Inferior parietal cortex (tissue), 1 donor: ENCODE results near the gene DAPP1.
"Not testable (repeated sequence)": the region's sequence is repeated elsewhere in the genome, so short reads cannot be mapped to it uniquely, and the experiment has no call there.

Experiments used
- DNase-seq: peaks from one replicate; pipeline ENCODE4 v3.0.0-alpha.2; 2016; ENCODE audit errors: extremely low spot score

The DAPP1 gene

DNA sequence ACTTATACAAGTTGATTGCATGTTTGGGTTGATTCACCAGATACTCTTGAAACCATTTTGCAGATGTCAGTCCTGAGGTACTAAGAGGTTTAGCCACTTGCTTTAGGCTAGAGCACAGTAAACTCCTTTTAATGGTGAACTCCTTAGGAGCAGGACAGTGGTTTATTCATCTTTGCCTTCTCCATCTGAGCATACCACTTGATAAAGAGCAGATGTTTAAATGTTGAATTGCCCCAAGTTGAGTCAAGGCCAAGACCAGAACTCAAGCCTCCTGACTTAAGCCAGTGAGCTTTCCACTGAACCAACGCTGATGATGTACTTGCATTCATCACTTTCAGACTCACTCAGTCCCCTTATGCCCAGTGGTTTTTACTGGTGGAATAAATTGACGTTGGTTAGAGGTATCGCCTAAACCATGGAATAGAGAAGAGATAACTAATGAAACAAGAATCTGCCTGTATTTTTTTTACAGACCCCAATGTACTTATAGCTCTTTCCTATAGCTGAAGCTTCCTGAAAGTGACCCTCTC, 7.5 kb downstream of the DAPP1 start:
- no peak for DNase-seq

DNA sequence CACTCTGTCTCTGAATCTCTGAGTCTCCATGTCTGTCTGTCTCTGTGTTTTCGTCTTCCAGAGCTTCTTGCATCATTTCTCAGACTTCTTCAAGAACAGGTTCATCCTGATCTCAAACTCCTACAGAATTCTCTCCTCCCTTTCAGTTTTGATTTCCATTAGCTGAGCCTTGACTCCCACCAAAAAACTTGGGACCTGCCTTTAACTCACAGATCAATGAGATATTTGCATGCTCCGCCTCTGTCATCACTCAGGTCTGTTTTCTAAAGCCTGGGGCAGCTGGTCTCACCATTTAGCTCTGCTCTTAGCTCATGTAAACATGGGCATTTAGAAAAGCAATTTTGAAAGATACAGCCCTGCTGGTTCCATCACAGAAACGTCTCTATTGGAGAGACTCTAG, 8.6 kb downstream of the DAPP1 start:
- no peak for DNase-seq

DNA sequence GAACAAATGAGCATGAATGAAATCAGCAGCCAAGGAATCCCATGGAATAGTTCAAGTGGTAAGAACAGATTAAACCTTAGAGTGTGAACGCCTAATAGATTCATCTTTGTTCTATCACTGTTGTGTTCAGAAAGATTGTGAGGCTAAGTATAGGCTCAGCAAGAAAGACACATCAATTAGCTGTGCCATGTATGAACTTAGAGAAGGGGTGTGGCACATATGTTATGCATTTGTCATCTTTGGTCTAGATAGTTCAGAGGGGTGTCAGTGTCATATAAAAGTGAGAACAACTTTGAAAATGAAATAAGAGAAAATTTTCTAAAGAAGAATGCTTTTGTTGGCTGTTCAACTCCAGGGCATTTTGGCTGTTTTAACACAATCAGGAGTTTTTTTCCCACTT, 9.4 kb downstream of the DAPP1 start:
- no peak for DNase-seq

DNA sequence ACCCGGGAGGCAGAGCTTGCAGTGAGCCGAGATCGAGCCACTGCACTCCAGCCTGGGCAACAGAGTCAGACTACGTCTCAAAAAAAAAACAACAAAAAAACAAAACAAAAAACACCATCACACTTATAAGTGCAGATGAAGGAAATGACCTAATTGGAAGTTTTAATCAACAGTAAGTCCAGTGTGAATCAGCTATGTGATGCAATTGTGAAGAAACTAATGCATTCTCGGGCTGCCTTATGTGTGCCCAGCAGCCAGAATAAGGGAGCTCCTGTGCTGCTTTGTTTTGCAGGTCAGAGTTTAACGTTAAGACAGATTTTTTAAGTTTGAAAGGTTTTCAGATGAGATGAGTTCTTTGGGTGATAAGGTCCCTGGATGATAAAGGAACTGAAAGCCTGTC, 10.8 kb downstream of the DAPP1 start:
- DNase-seq, result no peak

DNA sequence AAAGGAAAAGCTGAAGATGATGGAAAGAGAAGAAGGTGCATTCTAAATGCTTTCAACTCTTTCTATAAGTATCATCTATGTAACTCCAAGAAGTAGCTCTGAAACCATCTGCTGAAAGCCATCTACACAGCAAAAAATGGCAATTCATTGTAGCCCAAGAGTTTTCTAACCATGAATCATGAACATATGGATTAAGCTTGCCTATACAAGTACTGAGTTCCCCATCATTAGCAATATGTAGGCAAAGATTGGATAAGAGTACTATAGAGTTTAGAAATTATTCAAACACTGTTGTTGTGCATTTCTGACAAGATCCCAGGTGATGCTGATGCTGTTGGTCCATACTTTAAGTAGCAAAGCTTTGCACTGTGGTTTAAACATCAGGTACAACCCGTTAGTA, 11.2 kb downstream of the DAPP1 start:
- no peak for DNase-seq

DNA sequence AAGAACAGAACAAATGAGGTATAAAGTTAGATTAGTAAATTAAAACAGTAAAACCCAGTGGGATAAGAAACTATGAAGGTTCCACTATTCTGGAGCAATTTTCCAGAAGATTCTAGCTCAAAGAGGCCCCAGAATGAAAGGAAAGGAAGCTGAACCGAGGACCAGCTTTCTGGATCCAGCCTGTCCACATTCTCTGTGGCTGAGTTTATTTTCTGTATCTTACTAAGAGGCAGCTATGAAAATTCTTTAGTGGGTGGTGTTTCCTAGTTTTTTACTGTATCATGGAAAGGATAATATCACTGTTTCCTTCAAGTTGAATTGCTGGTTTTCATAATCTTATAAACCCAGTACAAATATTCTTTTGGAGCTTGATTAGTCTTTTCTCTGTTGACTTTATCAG, 11.8 kb downstream of the DAPP1 start:
- DNase-seq, result no peak

DNA sequence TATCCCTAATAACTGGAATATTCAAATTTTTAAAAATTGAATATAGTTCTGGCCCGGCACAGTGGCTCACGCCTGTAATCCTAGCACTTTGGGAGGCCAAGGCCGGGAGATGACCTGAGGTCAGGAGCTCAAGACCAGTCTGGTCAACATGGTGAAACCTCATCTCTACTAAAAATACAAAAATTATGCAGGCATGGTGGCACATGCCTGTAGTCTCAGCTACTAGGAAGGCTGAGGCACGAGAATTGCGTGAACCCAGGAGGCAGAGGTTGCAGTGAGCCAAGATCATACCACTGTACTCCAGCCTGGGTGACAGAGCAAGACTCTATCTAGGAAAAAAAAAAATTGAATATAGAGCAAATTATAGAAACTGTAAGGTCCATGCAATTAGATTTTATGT, 13.4 kb downstream of the DAPP1 start:
- not testable (repeated sequence) for DNase-seq

DNA sequence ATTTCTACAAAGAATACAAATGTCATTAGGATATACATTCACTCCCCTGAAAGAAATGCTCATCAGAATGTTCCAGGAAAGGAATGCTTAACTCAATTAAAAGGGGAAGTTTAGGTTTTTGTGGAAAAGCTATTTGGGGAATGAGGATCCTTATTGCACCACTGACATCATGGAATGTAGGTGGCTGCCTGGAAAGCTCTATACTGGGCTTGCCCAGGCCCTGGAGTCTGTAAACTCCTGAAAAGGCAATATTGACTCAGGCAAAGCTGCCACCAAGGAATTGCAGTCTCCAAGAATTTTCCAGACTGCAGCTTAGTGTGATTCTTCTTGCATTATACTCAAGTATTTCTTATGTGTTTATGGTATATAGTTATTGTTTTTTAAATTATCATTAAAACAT, 15.7 kb downstream of the DAPP1 start:
- no peak for DNase-seq

DNA sequence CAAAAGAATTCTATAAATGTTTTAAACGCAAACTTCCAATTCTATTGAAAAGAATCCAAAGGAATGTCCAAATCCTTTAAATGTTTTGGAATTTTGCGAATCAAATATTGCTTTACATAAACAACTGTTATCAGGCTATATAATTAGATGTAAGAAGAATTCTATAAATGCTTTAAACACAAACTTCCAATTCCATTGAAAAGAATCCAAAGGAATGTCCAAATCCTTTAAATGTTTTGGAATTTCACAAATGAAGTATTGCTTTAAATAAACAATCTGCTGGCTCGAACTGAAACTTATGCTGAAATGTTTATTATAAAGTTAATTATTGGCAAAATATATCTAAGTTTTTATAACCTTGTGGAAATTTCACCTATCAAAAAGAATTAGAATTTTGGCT, 16.1 kb downstream of the DAPP1 start:
- no peak for DNase-seq

DNA sequence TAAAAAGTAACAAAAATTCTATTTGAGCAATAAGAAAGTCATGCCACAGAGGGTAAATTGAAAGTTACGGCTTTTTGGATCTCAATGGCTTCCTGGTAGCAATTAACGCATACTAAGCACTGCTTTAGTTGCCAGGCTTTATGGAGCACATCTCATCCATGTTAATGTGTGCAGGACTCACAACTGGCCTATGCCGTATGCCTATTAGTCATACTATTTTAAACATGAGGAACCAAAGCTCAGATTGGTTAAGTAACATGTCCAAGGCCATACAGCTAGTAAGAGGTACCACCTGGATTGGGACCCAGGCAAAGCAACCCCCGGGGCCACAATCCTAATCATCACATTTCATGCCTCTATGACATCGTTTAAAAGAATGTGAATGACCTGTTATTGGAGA, 17.1 kb downstream of the DAPP1 start:
- no peak for DNase-seq

DNA sequence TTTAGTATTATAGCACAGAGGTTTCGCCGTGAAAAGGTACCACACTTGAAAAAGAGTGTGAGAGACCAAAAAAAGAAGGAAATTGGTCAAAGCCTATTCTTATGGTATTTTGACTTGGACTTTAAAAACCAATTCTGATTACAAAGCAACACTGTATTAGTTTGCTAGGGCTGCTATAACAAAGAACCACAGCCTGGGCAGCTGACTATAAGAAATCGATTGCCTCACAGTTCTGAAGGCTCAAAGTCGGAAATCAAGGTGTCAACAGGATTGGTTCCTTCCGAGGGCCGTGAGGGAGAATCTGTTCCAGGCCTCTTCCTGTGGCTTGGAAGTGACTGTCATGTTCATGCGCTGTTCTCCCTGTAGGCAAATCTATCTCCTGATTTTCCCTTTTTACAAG, 17.9 kb downstream of the DAPP1 start:
- no peak for DNase-seq

DNA sequence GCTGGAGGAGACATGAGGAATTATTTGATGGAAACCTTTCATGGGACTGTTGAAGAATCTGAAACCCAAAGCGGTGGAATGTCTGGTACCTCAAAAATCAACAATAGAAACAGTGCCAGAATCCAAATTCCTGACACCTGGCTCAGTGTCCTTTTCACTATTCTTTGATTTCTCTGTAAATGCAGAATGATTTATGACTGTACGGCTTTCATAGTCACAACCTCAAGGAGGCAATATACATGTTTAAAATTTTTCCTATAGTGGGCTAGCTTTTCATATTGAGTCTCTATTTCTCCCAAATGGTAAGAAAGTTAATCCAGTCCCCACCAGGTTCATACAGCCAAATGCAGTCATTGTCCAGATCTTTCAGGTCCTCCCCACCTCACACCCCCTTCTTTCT, 19.3 kb downstream of the DAPP1 start:
- no peak for DNase-seq

DNA sequence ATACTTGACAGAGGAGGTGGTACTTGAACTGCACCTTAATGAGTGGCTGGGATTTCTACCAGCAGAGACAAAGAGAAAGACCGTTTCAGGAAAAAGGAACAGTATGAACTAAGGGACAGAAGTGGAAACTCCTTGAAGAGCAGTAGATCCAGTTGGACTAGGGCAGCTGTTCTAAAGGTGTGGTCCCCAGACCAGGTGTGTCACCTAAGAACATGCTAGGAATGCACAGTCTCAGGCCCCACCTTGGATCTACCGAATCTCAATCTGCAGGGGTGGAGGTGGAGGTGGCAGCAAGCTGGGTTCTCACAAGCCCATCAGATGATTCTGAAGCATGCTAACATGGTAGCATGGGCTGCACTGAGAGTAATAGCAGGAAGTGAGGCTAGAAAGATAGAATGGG, 22.3 kb downstream of the DAPP1 start:
- no peak for DNase-seq

DNA sequence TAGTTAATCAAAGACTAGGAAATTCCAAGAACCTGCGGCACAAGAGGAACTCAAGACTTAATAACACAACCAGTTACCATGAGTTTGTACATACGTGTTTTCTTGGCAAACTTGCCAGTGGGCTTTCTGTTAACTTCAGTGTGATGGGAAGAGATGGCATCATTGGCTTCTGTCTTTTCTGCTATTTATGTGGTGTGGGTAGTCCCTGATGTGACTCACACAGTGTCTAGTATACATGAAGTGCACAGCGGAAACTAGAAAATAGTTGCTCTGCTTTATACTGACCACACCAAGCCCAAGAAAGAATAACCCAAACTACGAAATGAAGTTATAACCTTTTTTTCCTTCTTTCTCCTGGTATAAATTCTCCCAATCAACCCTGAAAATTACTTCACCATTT, 24.5 kb downstream of the DAPP1 start:
- no peak for DNase-seq

DNA sequence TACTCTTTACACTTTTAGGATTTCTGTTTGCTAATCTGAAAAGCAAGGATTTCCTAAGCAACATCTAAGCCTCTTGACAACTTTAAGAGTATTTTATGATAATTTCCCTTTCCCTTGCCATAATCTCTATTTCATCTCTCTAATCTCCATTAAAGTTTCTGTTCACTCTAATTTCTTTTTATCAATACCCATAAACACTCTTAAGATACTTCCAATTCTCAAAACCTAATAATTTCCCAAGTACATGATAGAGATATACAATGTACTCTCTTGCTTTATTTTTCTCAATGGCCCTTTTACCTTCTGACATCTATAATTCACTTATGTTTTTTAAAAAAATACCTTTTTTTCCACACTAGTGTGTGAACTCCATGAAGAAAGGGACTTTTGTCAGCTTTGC, 26.8 kb downstream of the DAPP1 start:
- DNase-seq, result no peak

DNA sequence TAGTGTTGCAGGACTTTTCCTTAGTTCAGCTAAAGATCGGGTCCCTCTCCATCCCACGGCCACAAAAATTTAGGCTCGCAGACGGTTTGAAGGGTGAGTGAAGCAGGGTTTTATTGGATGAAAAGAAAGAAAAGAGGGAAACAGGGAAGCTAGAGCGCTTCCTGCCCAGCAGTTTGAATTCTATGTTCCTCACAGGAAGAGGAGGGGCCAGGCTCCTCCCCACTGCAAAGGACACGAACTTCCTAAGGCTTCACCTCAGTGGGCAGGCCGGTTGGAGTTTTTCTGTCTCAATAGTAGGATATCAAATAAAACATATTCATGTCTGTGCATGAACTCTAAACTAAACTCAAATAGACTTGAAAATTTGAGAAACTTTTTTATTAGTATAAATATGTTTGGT, 27.4 kb downstream of the DAPP1 start:
- DNase-seq, result no peak

DNA sequence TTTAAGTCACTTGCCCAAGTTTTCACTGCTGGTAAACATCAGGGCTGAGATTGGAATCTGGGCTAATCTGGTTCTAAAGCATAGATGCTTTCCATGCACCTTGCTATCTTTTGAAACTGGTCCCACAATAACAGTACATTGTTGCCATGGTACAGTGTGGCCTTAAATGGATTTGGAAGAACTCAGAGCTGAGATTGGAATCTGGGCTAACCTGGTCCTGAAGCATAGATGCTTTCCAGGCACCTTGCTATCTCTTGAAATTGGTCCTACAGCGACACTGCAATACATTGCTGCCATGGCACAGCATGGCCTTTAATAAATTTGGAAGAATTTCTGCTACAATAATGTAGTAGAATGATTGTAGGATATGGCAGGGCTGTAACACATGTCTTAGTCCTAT, 28.6 kb downstream of the DAPP1 start:
- DNase-seq, result no peak

DNA sequence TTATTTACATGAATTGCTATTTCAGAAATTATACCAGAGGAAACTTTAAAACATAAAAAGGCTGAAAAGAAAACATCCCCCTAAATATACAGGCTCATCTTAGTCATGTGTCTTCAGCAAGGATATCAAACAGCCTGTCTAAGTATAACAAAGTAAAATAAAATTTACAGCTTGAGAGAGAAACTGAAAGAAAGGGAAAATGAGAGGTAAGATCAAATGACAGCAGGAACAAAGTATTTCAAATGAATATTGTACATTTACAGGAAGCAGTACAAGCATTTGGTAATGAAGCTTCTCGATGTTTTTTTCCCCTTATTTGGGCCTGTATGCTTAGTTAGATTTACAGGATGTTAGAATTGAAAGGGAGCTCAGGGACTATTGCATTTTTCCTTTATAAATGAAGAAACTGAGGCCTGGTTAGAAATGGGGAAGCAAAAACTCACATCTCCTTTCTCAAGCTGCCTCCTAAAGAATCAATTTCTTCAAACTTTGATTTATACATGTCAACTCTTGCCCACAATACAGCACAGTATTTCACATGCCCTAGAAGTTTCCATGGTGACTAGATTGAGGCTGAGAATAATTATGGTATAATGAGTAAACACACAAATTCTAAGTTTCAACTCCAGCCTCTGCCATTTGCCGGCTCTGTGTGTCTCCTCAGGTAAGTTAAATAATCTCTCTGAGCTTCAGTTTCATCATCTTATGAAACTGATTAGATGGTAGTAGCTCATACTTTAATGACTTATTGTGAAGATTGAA, 29.3 kb downstream of the DAPP1 start:
- no peak for DNase-seq

DNA sequence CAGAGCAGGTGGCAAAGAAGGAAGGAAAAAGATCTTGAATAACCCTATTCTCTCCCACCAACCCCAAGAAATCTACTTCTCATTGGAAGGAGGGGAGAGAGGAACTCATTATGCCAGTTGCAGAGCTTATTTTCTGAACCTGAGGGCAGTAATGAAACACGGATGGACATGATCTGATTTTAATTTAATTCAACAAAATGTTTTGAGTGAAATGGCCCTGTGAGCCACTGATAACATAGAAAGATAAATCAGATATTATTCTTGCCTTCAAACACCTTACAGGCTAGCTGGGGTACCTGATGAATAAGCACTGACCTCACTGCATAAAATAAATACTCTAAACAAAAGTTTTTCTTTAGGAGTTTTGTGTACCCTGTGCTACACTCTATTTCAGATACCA, 30.3 kb downstream of the DAPP1 start:
- no peak for DNase-seq

DNA sequence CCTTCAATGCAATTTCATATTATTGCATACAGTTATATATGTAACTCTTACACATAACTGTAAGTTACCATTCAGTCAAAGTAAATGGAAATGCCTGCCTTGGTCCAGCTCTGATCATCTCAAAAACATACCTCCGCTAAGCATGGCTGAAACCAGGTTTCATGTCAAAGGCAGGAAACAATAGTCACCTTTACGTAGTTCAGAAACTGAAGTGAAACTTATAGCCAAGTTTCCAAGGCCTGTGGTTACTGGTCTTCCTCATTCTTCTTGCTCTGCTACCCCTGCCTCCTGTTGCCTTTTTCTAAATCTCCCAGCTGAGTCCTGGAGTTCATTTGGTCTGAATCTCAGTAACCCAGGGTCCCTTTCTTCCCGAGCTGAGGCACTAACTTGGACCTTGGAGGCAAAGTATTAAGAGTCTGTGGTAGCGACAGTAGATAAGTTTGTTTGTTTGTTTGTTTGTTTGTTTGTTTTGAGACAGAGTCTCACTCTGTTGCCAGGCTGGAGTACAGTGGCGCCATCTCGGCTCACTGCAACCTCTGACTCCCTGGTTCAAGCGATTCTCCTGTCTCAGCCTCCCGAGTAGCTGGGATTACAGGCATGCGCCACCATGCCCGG, 30.8 kb downstream of the DAPP1 start:
- DNase-seq, result no peak

DNA sequence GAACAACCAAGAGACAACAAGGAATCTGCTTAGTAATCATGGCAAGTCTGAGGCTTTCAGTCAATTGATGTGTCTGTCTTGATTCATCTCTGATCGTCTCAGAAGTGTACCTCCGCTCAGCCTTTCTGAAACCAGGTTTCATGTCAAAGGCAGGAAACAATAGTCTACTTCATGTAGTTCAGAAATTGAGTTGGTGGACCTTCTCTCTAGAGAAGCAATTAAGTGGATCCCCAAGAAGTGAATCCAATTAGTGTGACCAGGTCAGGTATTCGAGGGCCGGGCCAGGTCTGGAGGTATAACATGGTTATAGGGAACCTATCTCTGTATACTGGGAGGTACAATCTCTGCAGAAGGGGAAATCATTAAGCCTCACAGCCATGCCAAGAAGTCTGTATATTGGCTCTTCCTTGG, 32.0 kb downstream of the DAPP1 start:
- no peak for DNase-seq

DNA sequence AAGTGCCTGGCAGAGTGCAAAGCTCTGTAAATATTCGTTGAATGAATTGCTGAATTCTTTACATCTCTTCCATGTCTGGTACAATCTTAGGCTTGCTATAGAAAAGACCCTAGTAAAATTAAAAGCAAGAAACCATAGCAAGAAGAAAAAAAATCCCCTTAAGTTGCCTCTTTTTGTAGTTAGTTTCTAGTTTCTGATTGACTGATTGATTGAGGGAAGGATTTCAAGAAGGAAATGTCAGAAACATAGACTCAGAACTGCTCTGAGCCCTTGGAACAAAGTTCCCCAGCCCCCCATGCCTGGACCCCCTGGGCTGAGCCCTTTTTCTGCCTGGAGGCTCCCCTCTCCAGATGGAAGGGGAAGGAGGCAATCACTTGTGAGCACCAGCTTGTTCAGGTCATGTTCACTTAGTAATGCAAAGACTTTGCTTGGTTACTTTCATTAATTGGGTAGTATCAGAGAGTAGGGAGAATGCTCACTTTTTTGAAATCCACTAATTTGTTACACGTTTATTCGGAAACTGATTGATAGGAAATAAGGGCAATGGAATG, 35.6 kb downstream of the DAPP1 start:
- no peak for DNase-seq

DNA sequence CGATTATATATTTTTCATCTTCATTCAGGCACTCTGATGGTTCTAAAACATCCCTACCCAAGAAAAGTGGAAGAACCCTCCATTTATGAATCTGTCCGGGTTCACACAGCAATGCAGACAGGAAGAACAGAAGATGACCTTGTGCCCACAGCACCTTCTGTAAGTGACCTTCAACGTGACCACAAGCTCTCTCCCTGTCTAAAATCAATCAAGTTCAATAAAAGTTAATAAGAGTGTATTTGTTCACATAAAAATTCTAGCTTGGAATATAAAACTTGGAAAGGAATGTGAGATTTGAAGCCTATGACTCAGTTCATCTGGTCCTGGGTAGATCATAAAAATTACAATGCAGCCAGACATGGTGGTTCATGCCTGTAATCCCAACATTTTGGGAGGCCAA, 36.6 kb downstream of the DAPP1 start:
- DNase-seq, result no peak
